OCI-LY1 (cell line): ENCODE data around the gene RPP14.
"Not testable (repeated sequence)": the region's sequence is repeated elsewhere in the genome, so short reads cannot be mapped to it uniquely, and the experiment has no call there.

Experiments
- H2AFZ ChIP-seq: fragments of 200-600 bp; sonication (generic), shearing (Covaris generic); 2 replicates; pipeline ENCODE4 v1.6.0; 2014; ENCODE audit warnings: antibody characterized with exemption, mild to moderate bottlenecking, low read length
- H3F3A ChIP-seq: fragments of 200-600 bp; sonication (generic), shearing (Covaris generic); 2 replicates; pipeline ENCODE4 v1.6.0; 2014; ENCODE audit warnings: mild to moderate bottlenecking, antibody characterized with exemption, low read length, moderate library complexity; ENCODE audit not compliant: insufficient read depth
- H3K27ac ChIP-seq: fragments of 200-600 bp; sonication (generic); 2 replicates; pipeline ENCODE4 v1.5.1; 2014; ENCODE audit warnings: low read length, mixed run types, mild to moderate bottlenecking, low read depth; ENCODE audit not compliant: poor library complexity, severe bottlenecking
- H3K27me3 ChIP-seq: fragments of 200-600 bp; sonication (generic); 2 replicates; pipeline ENCODE4 v1.6.0; 2014; ENCODE audit warnings: antibody characterized with exemption, mild to moderate bottlenecking, low read length, moderate library complexity; ENCODE audit not compliant: insufficient read depth
- H3K36me3 ChIP-seq: fragments of 200-600 bp; sonication (generic); 2 replicates; pipeline ENCODE4 v1.6.1; 2014; ENCODE audit warnings: mild to moderate bottlenecking, antibody characterized with exemption, low read length, moderate library complexity, mixed read lengths; ENCODE audit not compliant: insufficient read depth
- H3K4me1 ChIP-seq: fragments of 200-600 bp; sonication (generic); 2 replicates; pipeline ENCODE4 v1.5.1; 2014; ENCODE audit warnings: mild to moderate bottlenecking, low read length, moderate library complexity; ENCODE audit not compliant: insufficient read depth, severe bottlenecking
- H3K4me2 ChIP-seq: fragments of 200-600 bp; sonication (generic), shearing (Covaris generic); 2 replicates; pipeline ENCODE4 v1.6.1; 2014; ENCODE audit warnings: low read length
- H3K4me3 ChIP-seq: fragments of 200-600 bp; sonication (generic); 2 replicates; pipeline ENCODE4 v1.5.1; 2014; ENCODE audit warnings: low read length, low read depth, mild to moderate bottlenecking, mixed read lengths; ENCODE audit not compliant: poor library complexity, severe bottlenecking
- H3K79me2 ChIP-seq: fragments of 200-600 bp; shearing (Covaris generic); 2 replicates; pipeline ENCODE4 v1.6.1; 2016; ENCODE audit warnings: mixed run types, low read length, mixed read lengths; ENCODE audit not compliant: insufficient read depth
- H3K9ac ChIP-seq: fragments of 200-600 bp; sonication (generic), shearing (Covaris generic); 2 replicates; pipeline ENCODE4 v1.6.1; 2014; ENCODE audit warnings: mild to moderate bottlenecking, low read length, mixed read lengths
- H3K9me2 ChIP-seq: fragments of 200-600 bp; sonication (generic), shearing (Covaris generic); 2 replicates; pipeline ENCODE4 v1.6.1; 2014; ENCODE audit warnings: low read depth, mild to moderate bottlenecking, low read length, mixed read lengths
- H3K9me3 ChIP-seq: fragments of 200-600 bp; shearing (Covaris generic); 2 replicates; pipeline ENCODE4 v1.6.1; 2014; ENCODE audit warnings: low read length, mixed read lengths
- H4K20me1 ChIP-seq: fragments of 200-600 bp; sonication (generic), shearing (Covaris generic); 2 replicates; pipeline ENCODE4 v1.6.0; 2016; ENCODE audit warnings: mild to moderate bottlenecking, low read length; ENCODE audit not compliant: insufficient read depth
- EZH2 ChIP-seq: fragments of 200-600 bp; sonication (generic), shearing (Covaris generic); IDR thresholded peaks from 2 replicates; pipeline ENCODE4 v1.8.0; 2017; ENCODE audit warnings: borderline replicate concordance, mixed run types, mild to moderate bottlenecking, antibody characterized with exemption, low read length, moderate library complexity, mixed read lengths
- TF ChIP-seq, protein P1 (sequence below): fragments of 200-600 bp; sonication (generic), shearing (Covaris generic); IDR thresholded peaks from 2 replicates; pipeline ENCODE4 v1.5.1; 2017; ENCODE audit warnings: mild to moderate bottlenecking, antibody characterized with exemption, low read length, moderate library complexity, mixed read lengths

The RPP14 gene

DNA sequence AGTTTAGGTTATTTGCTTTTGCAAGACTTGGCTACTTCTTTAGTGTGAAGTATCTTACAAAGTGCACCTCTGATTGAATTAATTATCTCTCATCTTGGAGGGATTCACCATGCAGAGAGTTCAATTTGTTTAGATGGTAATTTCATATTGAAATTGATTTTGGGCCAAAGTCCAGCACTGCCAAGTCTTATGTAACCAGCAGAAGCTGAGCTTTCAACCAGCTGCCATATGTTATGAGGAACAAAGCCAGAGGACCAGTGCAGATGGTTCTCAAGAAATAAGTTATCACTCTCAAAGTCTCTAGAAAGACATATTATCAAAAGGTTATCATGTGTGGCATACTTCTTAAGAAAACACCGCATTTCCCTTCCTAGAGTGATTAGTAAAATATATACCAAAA lies 39.5 kb upstream of the RPP14 start:
- Histone ChIP-seq H3K4me3 (no peak overlapping the region), H3K9me3 (no peaks in the 10 kb centered on the region), H3K9me2 (no peaks in the 10 kb centered on the region), H3K4me1 (peaks cover 15% of the 10 kb centered on the region), H3K27ac (peak overlapping the region; percentile 16), H3F3A (no peaks in the 10 kb centered on the region), H3K27me3 (no peaks in the 10 kb centered on the region), H3K79me2 (no peaks in the 10 kb centered on the region), H4K20me1 (no peaks in the 10 kb centered on the region), H3K4me2 (no peak overlapping the region; the same call in 1 of the 2 replicates), H3K36me3 (no peaks in the 10 kb centered on the region), H2AFZ (no peak overlapping the region), H3K9ac (no peak overlapping the region)
- no peak for TF ChIP-seq EZH2
- TF ChIP-seq, protein P1, sequence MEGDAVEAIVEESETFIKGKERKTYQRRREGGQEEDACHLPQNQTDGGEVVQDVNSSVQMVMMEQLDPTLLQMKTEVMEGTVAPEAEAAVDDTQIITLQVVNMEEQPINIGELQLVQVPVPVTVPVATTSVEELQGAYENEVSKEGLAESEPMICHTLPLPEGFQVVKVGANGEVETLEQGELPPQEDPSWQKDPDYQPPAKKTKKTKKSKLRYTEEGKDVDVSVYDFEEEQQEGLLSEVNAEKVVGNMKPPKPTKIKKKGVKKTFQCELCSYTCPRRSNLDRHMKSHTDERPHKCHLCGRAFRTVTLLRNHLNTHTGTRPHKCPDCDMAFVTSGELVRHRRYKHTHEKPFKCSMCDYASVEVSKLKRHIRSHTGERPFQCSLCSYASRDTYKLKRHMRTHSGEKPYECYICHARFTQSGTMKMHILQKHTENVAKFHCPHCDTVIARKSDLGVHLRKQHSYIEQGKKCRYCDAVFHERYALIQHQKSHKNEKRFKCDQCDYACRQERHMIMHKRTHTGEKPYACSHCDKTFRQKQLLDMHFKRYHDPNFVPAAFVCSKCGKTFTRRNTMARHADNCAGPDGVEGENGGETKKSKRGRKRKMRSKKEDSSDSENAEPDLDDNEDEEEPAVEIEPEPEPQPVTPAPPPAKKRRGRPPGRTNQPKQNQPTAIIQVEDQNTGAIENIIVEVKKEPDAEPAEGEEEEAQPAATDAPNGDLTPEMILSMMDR = no peak

DNA sequence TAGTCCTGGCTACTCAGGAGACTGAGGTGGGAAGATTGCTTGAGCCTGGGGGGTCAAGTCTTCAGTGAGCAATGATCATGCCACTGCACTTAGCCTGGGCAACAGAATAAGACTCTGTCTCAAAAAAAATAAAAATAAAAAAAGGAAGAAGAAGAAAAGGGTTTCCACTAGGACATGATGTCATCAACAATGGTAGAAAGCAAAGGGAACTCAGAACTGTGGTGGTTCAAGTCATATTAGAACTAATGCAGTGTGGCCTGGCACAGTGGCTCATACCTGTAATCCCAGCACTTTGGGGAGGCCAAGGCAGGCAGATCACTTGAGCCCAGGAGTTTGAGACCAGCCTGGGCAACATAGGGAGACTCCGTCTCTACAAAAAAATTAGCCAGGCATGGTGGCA lies 38.5 kb upstream of the RPP14 start:
- not testable (repeated sequence) for H4K20me1 ChIP-seq, H3K27me3 ChIP-seq, H3K27ac ChIP-seq, H2AFZ ChIP-seq, H3K4me3 ChIP-seq, H3K9me2 ChIP-seq, H3K9me3 ChIP-seq, H3K79me2 ChIP-seq, H3K9ac ChIP-seq, H3K4me2 ChIP-seq, H3F3A ChIP-seq, H3K36me3 ChIP-seq
- peaks cover 15% of the 10 kb centered on the region for H3K4me1 ChIP-seq

DNA sequence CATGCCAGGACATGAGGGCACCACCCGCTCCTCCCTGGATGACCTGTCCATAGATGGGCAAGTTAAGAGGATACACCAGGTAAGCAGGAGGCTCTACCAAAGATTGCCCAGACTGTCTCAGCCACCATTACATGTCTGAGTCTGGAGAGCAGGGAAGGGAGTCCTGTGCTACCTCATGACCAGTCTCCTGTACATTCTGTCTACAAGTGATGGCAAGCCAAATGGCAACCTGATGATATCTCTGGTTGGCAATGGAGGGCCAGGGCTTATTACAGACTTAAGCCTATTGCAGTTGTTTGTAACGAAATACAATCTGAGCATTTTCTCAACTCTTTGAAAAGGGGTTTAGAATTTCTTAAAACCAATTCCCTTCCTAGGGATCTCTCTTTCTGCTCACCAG lies 36.7 kb upstream of the RPP14 start:
- no peaks in the 10 kb centered on the region for H3K9me3 ChIP-seq
- no peak for TF ChIP-seq EZH2
- TF ChIP-seq, protein P1 = no peak
- no peaks in the 10 kb centered on the region for H3K27me3 ChIP-seq
- no peak overlapping the region for H2AFZ ChIP-seq
- no peaks in the 10 kb centered on the region for H4K20me1 ChIP-seq
- no peaks in the 10 kb centered on the region for H3K9me2 ChIP-seq
- H3K4me1 ChIP-seq = peaks cover 15% of the 10 kb centered on the region
- peaks cover 1% of the 10 kb centered on the region; the same call in 1 of the 2 replicates for H3K36me3 ChIP-seq
- no peak overlapping the region for H3K4me3 ChIP-seq
- no peak overlapping the region for H3K9ac ChIP-seq
- H3K79me2 ChIP-seq = no peaks in the 10 kb centered on the region
- no peaks in the 10 kb centered on the region for H3F3A ChIP-seq
- no peak overlapping the region for H3K27ac ChIP-seq
- no peak overlapping the region for H3K4me2 ChIP-seq

DNA sequence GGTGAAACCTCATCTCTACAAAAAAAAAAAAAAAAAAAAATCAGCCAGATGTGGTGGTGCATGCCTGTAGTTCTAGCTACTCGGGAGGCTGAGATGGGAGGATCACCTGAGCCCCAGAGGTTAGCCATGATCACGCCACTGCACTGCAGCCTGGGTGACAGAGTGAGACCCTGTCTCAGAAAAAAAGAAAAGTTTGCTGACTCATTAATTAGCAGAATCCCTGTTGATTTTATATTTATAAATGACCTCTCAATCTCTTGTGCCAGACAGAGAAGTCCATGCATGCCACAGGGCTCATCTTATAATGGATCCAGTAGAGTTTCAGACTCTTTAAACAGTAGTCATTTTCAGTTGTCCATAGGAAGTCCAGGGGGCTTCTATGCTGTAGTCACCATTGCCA lies 35.6 kb upstream of the RPP14 start:
- Histone ChIP-seq H3K9me2 (no peaks in the 10 kb centered on the region), H3K9ac (no peak overlapping the region), H3K9me3 (no peaks in the 10 kb centered on the region), H3K27ac (no peak overlapping the region), H3K36me3 (peaks cover 7% of the 10 kb centered on the region), H2AFZ (no peak overlapping the region), H3K4me2 (no peak overlapping the region), H3K27me3 (no peaks in the 10 kb centered on the region), H3K79me2 (no peaks in the 10 kb centered on the region), H4K20me1 (no peaks in the 10 kb centered on the region), H3F3A (no peaks in the 10 kb centered on the region), H3K4me1 (peaks cover 14% of the 10 kb centered on the region), H3K4me3 (no peak overlapping the region)
- TF ChIP-seq, protein P1 = no peak
- no peak for TF ChIP-seq EZH2
